Activated naive CD8-positive, alpha-beta T cell treated with anti-CD3 and anti-CD28 coated beads for 36 hours (primary cell): Measurements from ENCODE around the gene TAF13. TPM values are rescaled to one million over a fixed set of nuclear protein-coding genes. Genes with fewer than 3 reads are reported as not detected.
"Not testable (repeated sequence)": the region's sequence is repeated elsewhere in the genome, so short reads cannot be mapped to it uniquely, and the experiment has no call there.

Source experiments
- DNase-seq: peaks from one replicate; pipeline ENCODE4 v3.0.0; 2021
- H3K27ac Mint-ChIP-seq: one replicate; pipeline ENCODE4 v1.8.0; 2022; ENCODE audit warnings: mild to moderate bottlenecking, moderate library complexity, mixed read lengths
- H3K27me3 Mint-ChIP-seq: one replicate; pipeline ENCODE4 v1.8.0; 2022; ENCODE audit warnings: mild to moderate bottlenecking, mixed read lengths
- H3K36me3 Mint-ChIP-seq: one replicate; pipeline ENCODE4 v1.8.0; 2021; ENCODE audit warnings: mild to moderate bottlenecking, mixed read lengths
- H3K4me1 Mint-ChIP-seq: one replicate; pipeline ENCODE4 v1.8.0; 2021; ENCODE audit warnings: mixed read lengths
- H3K4me3 Mint-ChIP-seq: one replicate; pipeline ENCODE4 v1.8.0; 2022; ENCODE audit warnings: mild to moderate bottlenecking, moderate library complexity, mixed read lengths
- H3K9me3 Mint-ChIP-seq: one replicate; pipeline ENCODE4 v1.8.0; 2022; ENCODE audit warnings: mixed read lengths
- total RNA-seq, 2 experiments: library from RNA; stranded (reverse); gene quantifications; one replicate each; pipeline ENCODE4 v1.2.3, GENCODE V29; 2021

TAF13 gene
- total RNA-seq, 2 experiments from 2014 or later, result 32.3 to 34.2 TPM

- no peak overlapping the region for H3K4me3 Mint-ChIP-seq
- no peak for DNase-seq
- no peaks in the 10 kb centered on the region for H3K27me3 Mint-ChIP-seq
- H3K9me3 Mint-ChIP-seq, result no peaks in the 10 kb centered on the region
- no peak overlapping the region for H3K27ac Mint-ChIP-seq
- H3K36me3 Mint-ChIP-seq, result no peaks in the 10 kb centered on the region
- H3K4me1 Mint-ChIP-seq, result no peaks in the 10 kb centered on the region
Observed at GRCh38 chr1:109083501-109083900, 7.7 kb upstream of the TAF13 start.

DNA sequence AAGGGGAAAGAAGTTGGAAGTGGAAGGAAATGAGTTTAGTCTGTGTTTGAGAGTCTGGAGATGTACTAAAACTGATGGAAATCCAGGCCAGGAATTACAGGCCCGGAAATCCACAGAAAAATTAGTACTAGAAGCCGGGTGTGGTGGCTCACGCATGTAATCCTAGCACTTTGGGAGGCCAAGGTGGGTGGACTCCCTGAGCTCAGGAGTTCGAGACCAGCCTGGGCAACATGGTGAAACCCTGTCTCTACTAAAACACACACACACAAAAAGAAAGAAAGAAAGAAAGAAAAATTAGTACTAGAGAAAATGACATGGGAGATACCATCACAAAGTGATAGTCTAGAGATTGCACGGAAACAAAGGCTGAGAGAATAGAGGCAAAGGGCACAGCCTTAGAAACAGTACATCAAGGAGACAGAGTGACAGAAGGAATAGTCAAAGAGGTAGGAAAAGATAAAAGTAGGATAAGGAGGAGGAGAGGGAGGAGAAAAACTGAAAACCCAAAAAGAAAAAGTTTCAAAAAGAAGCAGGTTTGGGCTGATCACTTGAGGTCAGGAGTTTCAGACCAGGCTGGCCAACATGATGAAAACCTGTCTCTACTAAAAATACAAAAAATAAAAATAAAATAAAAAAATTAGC, 4.8 kb upstream of the TAF13 start:
- Mint-ChIP-seq H3K4me3 (no peak overlapping the region), H3K27me3 (no peaks in the 10 kb centered on the region), H3K36me3 (no peaks in the 10 kb centered on the region), H3K9me3 (no peaks in the 10 kb centered on the region), H3K27ac (no peak overlapping the region), H3K4me1 (no peaks in the 10 kb centered on the region)
- DNase-seq, result no peak

GRCh38 chr1:109079240-109079622, 3.4 kb upstream of the TAF13 start:
- no peaks in the 10 kb centered on the region for H3K36me3 Mint-ChIP-seq

GRCh38 chr1:109078317-109078716, 2.5 kb upstream of the TAF13 start:
- Mint-ChIP-seq H3K36me3 (peaks cover 2% of the 10 kb centered on the region), H3K9me3 (no peaks in the 10 kb centered on the region), H3K27ac (no peak overlapping the region), H3K4me1 (peaks cover 5% of the 10 kb centered on the region), H3K27me3 (no peaks in the 10 kb centered on the region), H3K4me3 (no peak overlapping the region)
- DNase-seq, result no peak

More at GRCh38 chr1:109079240-109079622, 3.4 kb upstream of the TAF13 start:
- peaks cover 5% of the 10 kb centered on the region for H3K4me1 Mint-ChIP-seq
- no peaks in the 10 kb centered on the region for H3K9me3 Mint-ChIP-seq
- DNase-seq, result no peak
- no peak overlapping the region for H3K27ac Mint-ChIP-seq
- H3K27me3 Mint-ChIP-seq, result no peaks in the 10 kb centered on the region
- no peak overlapping the region for H3K4me3 Mint-ChIP-seq

DNA sequence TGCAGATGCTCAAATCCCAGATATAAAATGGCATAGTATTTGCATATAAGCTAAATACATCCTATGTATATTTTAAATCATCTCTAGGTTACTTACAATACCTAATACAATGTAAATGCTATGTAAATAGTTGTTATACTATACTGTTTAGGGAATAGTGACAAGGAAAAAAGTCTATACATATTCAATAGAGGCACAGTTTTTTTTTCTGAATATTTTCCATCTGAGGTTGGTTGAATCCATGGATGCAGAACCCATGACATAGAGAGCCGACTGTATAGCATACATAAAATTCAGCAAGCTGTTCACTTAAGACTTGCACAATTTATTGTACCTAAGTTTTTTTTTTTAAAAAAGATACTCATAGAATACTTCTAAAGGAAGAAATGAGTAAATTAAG, 6.5 kb downstream of the TAF13 start:
- no peak for DNase-seq
- peaks cover 15% of the 10 kb centered on the region for H3K36me3 Mint-ChIP-seq
- H3K4me1 Mint-ChIP-seq, result peaks cover 6% of the 10 kb centered on the region
- H3K27me3 Mint-ChIP-seq, result no peaks in the 10 kb centered on the region
- no peak overlapping the region for H3K27ac Mint-ChIP-seq
- H3K4me3 Mint-ChIP-seq, result no peak overlapping the region
- no peaks in the 10 kb centered on the region for H3K9me3 Mint-ChIP-seq

DNA sequence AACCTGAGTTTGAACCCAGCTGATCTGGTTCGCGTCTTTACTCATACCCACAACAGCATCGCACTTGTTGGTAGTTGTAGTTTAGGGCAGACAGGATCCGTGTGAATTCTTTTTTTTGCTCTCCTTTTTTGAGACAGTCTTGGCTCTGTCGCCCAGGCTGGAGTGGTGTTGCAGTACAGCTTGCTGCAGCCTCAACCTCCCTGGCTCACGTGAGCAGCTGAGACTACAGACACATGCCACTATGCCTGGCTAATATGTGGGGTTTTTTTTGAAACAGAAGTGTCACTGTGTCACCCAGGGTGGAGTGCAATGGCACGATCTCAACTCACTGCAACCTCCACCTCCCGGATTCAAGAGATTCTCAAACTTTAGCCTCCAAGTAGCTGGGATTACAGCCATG, 7.9 kb downstream of the TAF13 start:
- peaks cover 5% of the 10 kb centered on the region for H3K4me1 Mint-ChIP-seq
- no peak overlapping the region for H3K4me3 Mint-ChIP-seq
- H3K27ac Mint-ChIP-seq, result no peak overlapping the region
- H3K36me3 Mint-ChIP-seq, result peaks cover 10% of the 10 kb centered on the region
- DNase-seq, result no peak
- H3K9me3 Mint-ChIP-seq, result no peaks in the 10 kb centered on the region
- no peaks in the 10 kb centered on the region for H3K27me3 Mint-ChIP-seq

DNA sequence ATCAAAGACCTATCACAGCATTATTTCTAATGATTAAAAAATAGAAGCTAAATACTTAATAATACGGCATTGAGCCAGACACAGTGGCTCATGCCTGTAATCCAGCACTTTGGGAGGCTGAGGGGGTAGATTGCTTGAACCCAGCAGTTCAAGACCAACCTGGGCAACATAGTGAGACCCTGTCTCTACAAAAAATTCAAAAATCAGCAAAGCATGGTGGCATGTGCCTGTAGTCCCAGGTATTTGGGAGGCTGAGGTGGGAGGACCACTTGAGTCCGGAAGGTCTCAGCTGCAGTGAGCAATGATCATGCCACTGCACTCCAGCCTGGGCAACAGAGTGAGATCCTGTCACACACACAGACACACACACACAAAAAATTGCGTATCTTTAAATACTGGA, 10.7 kb downstream of the TAF13 start:
- Mint-ChIP-seq H3K36me3 (peaks cover 7% of the 10 kb centered on the region), H3K4me3 (no peak overlapping the region), H3K9me3 (no peaks in the 10 kb centered on the region), H3K27ac (no peak overlapping the region), H3K4me1 (no peaks in the 10 kb centered on the region), H3K27me3 (no peaks in the 10 kb centered on the region)
- no peak for DNase-seq

DNA sequence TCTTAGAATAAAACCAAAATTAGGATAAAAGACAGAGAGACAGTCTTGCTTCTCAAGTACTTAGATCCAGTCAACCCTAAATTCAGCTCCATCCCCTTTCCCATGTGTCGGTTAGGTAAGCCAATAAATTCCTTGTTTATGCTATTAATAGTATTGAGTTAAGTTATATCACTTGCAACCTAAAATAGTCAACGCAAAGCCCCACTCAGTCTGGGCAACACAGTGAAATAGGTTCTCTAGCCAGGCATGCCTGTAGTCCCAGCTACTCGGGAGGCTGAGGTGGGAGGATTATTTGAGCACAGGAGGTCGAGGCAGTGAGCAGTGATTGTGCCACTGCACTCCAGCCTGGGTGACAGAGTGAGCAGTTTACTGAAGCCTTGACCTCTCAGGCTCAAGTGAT, 14.6 kb downstream of the TAF13 start:
- no peak overlapping the region for H3K27ac Mint-ChIP-seq
- no peaks in the 10 kb centered on the region for H3K9me3 Mint-ChIP-seq
- no peaks in the 10 kb centered on the region for H3K27me3 Mint-ChIP-seq
- peaks cover 7% of the 10 kb centered on the region for H3K36me3 Mint-ChIP-seq
- no peak for DNase-seq
- H3K4me3 Mint-ChIP-seq, result no peak overlapping the region
- no peaks in the 10 kb centered on the region for H3K4me1 Mint-ChIP-seq

DNA sequence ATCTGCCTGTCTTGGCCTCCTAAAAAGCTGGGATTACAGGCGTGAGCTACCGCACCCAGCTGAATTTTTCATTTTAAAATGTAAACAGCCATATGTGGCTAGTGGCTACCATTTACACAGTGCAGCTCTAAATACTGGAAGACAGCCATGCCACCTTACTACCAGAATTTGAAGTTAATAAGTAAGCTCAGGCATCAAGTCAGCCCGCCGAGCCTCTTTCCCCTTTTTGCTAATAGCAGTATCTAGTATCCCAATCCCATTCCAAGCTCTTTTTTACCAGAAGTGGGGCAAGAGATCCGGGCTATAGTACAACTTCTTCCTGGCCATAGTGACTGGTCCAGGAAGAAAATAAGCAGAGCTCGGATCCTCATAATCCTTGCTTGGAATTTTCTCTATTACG, 15.1 kb downstream of the TAF13 start:
- Mint-ChIP-seq H3K27ac (no peak overlapping the region), H3K27me3 (no peaks in the 10 kb centered on the region), H3K36me3 (peaks cover 7% of the 10 kb centered on the region), H3K4me3 (no peak overlapping the region), H3K4me1 (no peaks in the 10 kb centered on the region), H3K9me3 (no peaks in the 10 kb centered on the region)
- no peak for DNase-seq

DNA sequence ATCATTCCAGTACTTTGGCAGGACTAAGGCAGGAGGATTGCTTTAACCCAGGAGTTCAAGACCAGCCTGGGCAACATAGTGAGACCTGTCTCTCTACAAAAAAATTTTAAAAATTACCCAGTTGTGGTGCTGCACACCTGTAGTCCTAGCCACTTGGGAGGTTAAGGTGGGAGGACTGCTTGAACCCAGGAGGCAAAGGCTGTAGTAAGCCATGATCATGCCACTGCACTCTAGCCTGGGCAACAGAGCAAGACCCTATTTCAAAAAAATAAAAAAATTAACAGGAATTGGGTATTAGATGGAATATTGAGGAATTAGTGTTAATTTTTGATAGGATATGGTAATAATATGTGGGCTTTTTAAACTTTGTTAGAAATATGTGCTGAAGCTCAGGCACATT, 16.8 kb downstream of the TAF13 start:
- DNase-seq, result no peak
- H3K4me1 Mint-ChIP-seq, result no peaks in the 10 kb centered on the region
- peaks cover 2% of the 10 kb centered on the region for H3K36me3 Mint-ChIP-seq
- no peak overlapping the region for H3K27ac Mint-ChIP-seq
- no peaks in the 10 kb centered on the region for H3K27me3 Mint-ChIP-seq
- no peak overlapping the region for H3K4me3 Mint-ChIP-seq
- no peaks in the 10 kb centered on the region for H3K9me3 Mint-ChIP-seq

GRCh38 chr1:109056064-109056463, 19.7 kb downstream of the TAF13 start:
- Mint-ChIP-seq H3K36me3 (no peaks in the 10 kb centered on the region), H3K27ac (no peak overlapping the region), H3K4me3 (no peak overlapping the region), H3K4me1 (no peaks in the 10 kb centered on the region), H3K27me3 (no peaks in the 10 kb centered on the region), H3K9me3 (no peaks in the 10 kb centered on the region)
- DNase-seq, result no peak

DNA sequence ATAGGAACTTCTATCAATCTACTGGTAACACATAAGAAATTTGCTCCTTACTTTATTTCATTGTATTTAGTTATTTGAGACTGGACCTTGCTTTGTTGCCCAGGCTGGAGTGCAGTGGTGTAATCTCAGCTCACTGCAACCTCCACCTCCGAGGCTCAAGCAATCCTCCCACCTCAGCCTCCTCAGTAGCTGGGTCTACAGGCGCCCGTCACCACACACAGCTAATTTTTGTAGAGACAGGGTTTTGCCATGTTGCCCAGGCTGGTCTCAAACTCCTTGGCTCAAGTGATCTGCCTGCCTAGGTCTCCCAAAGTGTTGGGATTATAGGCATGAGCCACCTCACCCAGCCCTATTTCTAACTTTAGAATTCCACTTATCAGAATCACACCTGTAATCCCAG, 23.7 kb downstream of the TAF13 start:
- H3K4me1 Mint-ChIP-seq, H3K9me3 Mint-ChIP-seq, DNase-seq, H3K4me3 Mint-ChIP-seq, H3K27ac Mint-ChIP-seq, H3K27me3 Mint-ChIP-seq, H3K36me3 Mint-ChIP-seq: not testable (repeated sequence)

DNA sequence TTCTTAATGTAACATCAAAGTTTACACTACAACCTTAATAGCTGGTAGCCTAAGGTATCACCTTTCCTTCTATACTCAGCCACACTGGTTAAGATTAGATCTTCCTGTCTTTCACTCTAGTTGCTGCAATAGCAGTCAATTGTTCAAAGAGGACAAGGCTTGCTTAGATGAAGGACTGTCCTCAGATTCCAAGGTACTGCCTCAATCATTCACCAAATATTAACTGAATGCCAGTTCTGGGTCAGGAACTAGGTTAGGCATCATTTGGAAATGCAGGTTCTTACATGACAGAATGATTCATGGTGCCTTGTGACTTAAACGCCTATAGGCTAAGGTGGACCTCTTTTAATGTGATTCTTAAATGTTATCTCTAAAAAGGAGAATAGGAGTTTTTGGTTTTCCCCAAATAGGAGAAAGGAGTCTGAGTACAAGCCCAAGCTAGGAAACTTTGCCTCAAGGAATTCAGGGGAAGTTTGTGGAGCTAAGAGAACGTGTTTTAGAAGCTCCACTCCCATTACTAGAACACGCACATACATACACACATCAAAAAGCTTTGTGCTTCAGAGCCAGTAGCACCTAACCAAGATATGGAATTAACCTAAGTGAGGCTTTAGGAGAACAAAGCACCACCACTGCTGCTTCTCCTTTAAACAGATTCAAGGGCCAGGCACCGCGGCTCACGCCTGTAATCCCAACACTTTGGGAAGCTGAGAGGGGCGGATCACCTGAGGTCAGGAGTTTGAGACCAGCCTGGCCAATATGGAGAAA, 25.4 kb downstream of the TAF13 start:
- Mint-ChIP-seq H3K4me3 (no peak overlapping the region), H3K4me1 (no peaks in the 10 kb centered on the region), H3K9me3 (no peaks in the 10 kb centered on the region), H3K36me3 (no peaks in the 10 kb centered on the region), H3K27me3 (no peaks in the 10 kb centered on the region), H3K27ac (no peak overlapping the region)
- no peak for DNase-seq

- Mint-ChIP-seq H3K4me1 (no peaks in the 10 kb centered on the region), H3K9me3 (no peaks in the 10 kb centered on the region), H3K27me3 (no peaks in the 10 kb centered on the region), H3K4me3 (no peak overlapping the region), H3K36me3 (no peaks in the 10 kb centered on the region), H3K27ac (no peak overlapping the region)
- DNase-seq, result no peak
Observed at GRCh38 chr1:109048335-109048734, 27.5 kb downstream of the TAF13 start.

GRCh38 chr1:109047339-109047738, 28.5 kb downstream of the TAF13 start:
- Mint-ChIP-seq H3K36me3 (no peaks in the 10 kb centered on the region), H3K4me1 (peaks cover 2% of the 10 kb centered on the region), H3K4me3 (no peak overlapping the region), H3K27ac (no peak overlapping the region), H3K9me3 (no peaks in the 10 kb centered on the region), H3K27me3 (no peaks in the 10 kb centered on the region)
- DNase-seq, result no peak

GRCh38 chr1:109046671-109047070, 29.1 kb downstream of the TAF13 start:
- DNase-seq, result no peak
- Mint-ChIP-seq H3K36me3 (no peaks in the 10 kb centered on the region), H3K27me3 (no peaks in the 10 kb centered on the region), H3K27ac (no peak overlapping the region), H3K4me3 (no peak overlapping the region), H3K9me3 (no peaks in the 10 kb centered on the region), H3K4me1 (peaks cover 2% of the 10 kb centered on the region)
